ENCODE results near the gene MAPK6.

DNA sequence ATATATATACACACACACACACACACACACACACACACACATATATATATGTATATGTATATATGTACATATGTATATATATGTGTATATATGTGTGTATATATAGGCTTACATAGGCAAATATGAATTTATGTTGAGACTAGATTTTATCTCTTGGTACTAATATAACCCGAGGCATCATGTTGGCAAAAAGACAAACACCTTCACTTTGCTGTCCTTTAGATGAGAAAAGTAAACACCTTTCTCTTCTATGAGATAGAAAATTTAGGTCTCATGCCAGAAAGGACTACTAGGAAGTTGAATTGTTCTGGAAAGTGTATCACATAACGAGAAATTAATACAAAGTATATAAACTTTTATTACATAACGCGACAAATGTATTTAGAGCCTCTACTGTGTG lies 27.9 kb upstream of the MAPK6 start:
- TF ChIP-seq, protein P1, sequence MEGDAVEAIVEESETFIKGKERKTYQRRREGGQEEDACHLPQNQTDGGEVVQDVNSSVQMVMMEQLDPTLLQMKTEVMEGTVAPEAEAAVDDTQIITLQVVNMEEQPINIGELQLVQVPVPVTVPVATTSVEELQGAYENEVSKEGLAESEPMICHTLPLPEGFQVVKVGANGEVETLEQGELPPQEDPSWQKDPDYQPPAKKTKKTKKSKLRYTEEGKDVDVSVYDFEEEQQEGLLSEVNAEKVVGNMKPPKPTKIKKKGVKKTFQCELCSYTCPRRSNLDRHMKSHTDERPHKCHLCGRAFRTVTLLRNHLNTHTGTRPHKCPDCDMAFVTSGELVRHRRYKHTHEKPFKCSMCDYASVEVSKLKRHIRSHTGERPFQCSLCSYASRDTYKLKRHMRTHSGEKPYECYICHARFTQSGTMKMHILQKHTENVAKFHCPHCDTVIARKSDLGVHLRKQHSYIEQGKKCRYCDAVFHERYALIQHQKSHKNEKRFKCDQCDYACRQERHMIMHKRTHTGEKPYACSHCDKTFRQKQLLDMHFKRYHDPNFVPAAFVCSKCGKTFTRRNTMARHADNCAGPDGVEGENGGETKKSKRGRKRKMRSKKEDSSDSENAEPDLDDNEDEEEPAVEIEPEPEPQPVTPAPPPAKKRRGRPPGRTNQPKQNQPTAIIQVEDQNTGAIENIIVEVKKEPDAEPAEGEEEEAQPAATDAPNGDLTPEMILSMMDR (optimal IDR thresholded peaks at IDR 0.05 in 1 of 3, IDR thresholded peaks at IDR 0.05 in 1 of 3, conservative IDR thresholded peaks at IDR 0.05 in 1 of 3; ENCODE audit: extremely low read depth in 1 of 3, insufficient read depth in 2 of 3, low read length in 3 of 3): no peak
- TF ChIP-seq EZH2 (IDR thresholded peaks at IDR 0.05; ENCODE audit: low read length): no peak
